ENCODE measurements around the gene LATS2. TPM values are rescaled to one million over a fixed set of nuclear protein-coding genes. Genes with fewer than 3 reads are reported as not detected.
A peak's percentile ranks its signal among the peaks of the same experiment; 100 is the strongest.

The LATS2 gene
- total and polyA plus RNA-seq, 3 experiments from 2014 or later, result 0.66 to 1.9 (median 1.4) TPM

DNA sequence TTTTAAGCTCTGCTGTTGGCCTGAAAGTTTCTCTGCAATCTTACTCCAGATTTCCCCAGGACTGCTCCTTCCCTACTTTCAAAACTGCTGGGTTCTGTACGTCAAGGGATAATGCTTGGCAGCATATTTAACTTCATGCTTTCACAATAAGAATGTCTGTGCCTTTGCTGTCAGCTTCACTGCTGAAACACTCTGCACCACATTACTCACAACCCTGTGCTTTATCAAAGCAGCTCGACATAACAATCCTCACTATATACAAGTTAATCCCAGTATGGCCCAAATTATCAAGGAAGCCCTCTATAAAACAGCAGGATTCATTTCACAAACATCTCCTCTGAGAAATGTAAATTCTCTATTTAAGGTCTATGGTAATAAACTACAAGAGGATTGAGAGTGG lies 17.5 kb downstream of the LATS2 start:
- no peaks in the 10 kb centered on the region for H3K9me3 ChIP-seq (ENCODE audit: low read length)
- POLR2A ChIA-PET, result no interaction called here
- CTCF ChIA-PET, result no interaction called here
- Mint-ChIP-seq H3K9me3 (no peaks in the 10 kb centered on the region), H3K27ac (no peak overlapping the region), H3K36me3 (peaks cover 0 to 2% (median 0%) of the 10 kb centered on the region in 3 donors), H3K4me1 (peaks cover 7 to 11% (median 8%) of the 10 kb centered on the region in 3 donors), H3K27me3 (peaks cover 0 to 10% of the 10 kb centered on the region in 2 donors), H3K4me3 (no peak overlapping the region)
- no peaks in the 10 kb centered on the region for H3K27me3 ChIP-seq (ENCODE audit: insufficient read depth, low read length, poor library complexity, severe bottlenecking)
- DNase-seq, result no peak
- H3K4me3 ChIP-seq (ENCODE audit: low read length), result no peak overlapping the region
- H3K27ac ChIP-seq (ENCODE audit: low read depth, low read length), result no peak overlapping the region
- no peaks in the 10 kb centered on the region for H3K36me3 ChIP-seq (ENCODE audit: insufficient read depth, low read length)
- no peaks in the 10 kb centered on the region for H3K4me1 ChIP-seq (ENCODE audit: insufficient read depth, low read length)

DNA sequence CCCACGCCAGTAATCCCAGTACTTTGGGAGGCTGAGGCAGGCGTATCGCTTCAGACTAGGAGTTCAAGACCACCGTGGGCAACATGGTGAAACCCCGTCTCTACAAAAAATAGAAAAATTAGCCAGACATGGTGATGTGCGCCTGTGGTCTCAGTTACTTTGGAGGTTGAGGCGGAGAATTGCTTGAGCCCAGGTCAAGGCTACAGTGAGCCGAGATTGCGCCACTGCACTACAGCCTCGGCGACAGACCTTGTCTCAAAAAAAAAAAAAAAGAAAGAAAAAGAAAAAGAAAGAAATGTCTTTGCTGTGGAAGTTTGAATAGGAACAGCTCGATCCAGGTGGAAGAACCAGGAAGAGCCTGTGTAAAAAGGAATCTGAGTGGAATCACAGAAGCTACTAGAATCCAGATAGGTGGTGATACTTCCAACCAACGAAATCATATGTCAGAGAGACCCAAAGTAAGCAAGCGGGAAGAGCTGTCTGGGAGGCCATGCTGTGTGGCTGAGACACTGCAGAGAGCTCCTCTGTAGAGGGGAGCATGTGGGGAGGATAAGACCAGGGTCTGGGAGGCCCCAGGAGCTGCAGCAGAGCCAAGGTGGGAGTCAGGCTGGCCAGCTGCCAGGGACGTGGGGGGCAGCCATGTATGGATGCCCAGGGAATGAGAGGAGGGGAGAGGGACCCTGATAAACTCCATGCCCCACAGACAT lies 21.1 kb downstream of the LATS2 start:
- H3K27ac ChIP-seq (ENCODE audit: low read depth, low read length), result no peak overlapping the region
- no peak for DNase-seq
- H3K36me3 ChIP-seq (ENCODE audit: insufficient read depth, low read length), result no peaks in the 10 kb centered on the region
- Mint-ChIP-seq H3K27ac (no peak overlapping the region), H3K9me3 (no peaks in the 10 kb centered on the region), H3K27me3 (peaks cover 0 to 8% of the 10 kb centered on the region in 2 donors), H3K4me1 (peaks cover 8 to 17% (median 15%) of the 10 kb centered on the region in 3 donors), H3K4me3 (no peak overlapping the region), H3K36me3 (no peaks in the 10 kb centered on the region)
- no peak overlapping the region for H3K4me3 ChIP-seq (ENCODE audit: low read length)
- H3K27me3 ChIP-seq (ENCODE audit: insufficient read depth, low read length, poor library complexity, severe bottlenecking), result no peaks in the 10 kb centered on the region
- no peaks in the 10 kb centered on the region for H3K4me1 ChIP-seq (ENCODE audit: insufficient read depth, low read length)
- POLR2A ChIA-PET, result no interaction called here
- H3K9me3 ChIP-seq (ENCODE audit: low read length), result no peaks in the 10 kb centered on the region
- CTCF ChIA-PET, result no interaction called here

GRCh38 chr13:21039097-21039800 lies 22.1 kb downstream of the LATS2 start:
- H3K27me3 ChIP-seq (ENCODE audit: insufficient read depth, low read length, poor library complexity, severe bottlenecking), result no peaks in the 10 kb centered on the region
- no peaks in the 10 kb centered on the region for H3K9me3 ChIP-seq (ENCODE audit: low read length)
- no peak overlapping the region for H3K27ac ChIP-seq (ENCODE audit: low read depth, low read length)
- POLR2A ChIA-PET, result no interaction called here
- no peaks in the 10 kb centered on the region for H3K4me1 ChIP-seq (ENCODE audit: insufficient read depth, low read length)
- H3K27ac Mint-ChIP-seq, result peak overlapping the region in 3 of 8 donors; percentile 49 to 65 (median 54)
- no peak overlapping the region for H3K4me3 ChIP-seq (ENCODE audit: low read length)
- CTCF ChIA-PET, result no interaction called here
- H3K36me3 Mint-ChIP-seq, result no peaks in the 10 kb centered on the region
- no peaks in the 10 kb centered on the region for H3K36me3 ChIP-seq (ENCODE audit: insufficient read depth, low read length)
- DNase-seq, result no peak
- no peaks in the 10 kb centered on the region for H3K9me3 Mint-ChIP-seq
- H3K4me1 Mint-ChIP-seq, result peaks cover 8 to 18% (median 16%) of the 10 kb centered on the region in 3 donors
- H3K27me3 Mint-ChIP-seq, result peaks cover 0 to 5% of the 10 kb centered on the region in 2 donors
- no peak overlapping the region for H3K4me3 Mint-ChIP-seq

DNA sequence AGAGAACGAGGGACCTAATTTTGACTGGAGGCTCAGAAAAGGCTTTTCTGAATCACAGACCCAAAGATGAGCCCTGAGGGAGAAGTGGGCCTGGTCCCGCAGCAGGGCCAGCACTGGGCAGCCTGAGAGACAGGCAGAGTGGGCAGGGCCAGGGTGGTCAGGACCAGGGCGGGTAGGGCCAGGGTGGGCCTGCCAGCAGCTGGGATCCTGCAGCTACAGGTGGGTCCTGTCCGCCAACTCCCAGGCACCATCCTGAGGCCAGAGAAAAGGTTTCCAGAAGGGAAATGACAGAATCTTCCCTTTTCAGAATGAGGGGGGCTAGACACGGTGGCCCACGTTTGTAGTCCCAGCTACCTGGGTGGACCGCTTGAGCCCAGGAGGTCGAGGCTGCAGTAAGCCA lies 23.7 kb downstream of the LATS2 start:
- Histone ChIP-seq H3K4me3 (ENCODE audit: low read length) (no peak overlapping the region), H3K27me3 (ENCODE audit: insufficient read depth, low read length, poor library complexity, severe bottlenecking) (no peaks in the 10 kb centered on the region), H3K4me1 (ENCODE audit: insufficient read depth, low read length) (no peaks in the 10 kb centered on the region), H3K9me3 (ENCODE audit: low read length) (no peaks in the 10 kb centered on the region), H3K27ac (ENCODE audit: low read depth, low read length) (no peak overlapping the region), H3K36me3 (ENCODE audit: insufficient read depth, low read length) (no peaks in the 10 kb centered on the region)
- DNase-seq, result no peak
- CTCF ChIA-PET, result no interaction called here
- Mint-ChIP-seq H3K36me3 (no peaks in the 10 kb centered on the region), H3K9me3 (no peaks in the 10 kb centered on the region), H3K4me1 (peaks cover 8 to 21% (median 16%) of the 10 kb centered on the region in 3 donors), H3K4me3 (no peak overlapping the region), H3K27me3 (peaks cover 3 to 5% of the 10 kb centered on the region in 2 donors), H3K27ac (no peak overlapping the region)
- POLR2A ChIA-PET, result no interaction called here

- Histone ChIP-seq H3K36me3 (ENCODE audit: insufficient read depth, low read length) (no peaks in the 10 kb centered on the region), H3K9me3 (ENCODE audit: low read length) (no peaks in the 10 kb centered on the region), H3K4me1 (ENCODE audit: insufficient read depth, low read length) (no peaks in the 10 kb centered on the region), H3K27me3 (ENCODE audit: insufficient read depth, low read length, poor library complexity, severe bottlenecking) (no peaks in the 10 kb centered on the region), H3K4me3 (ENCODE audit: low read length) (no peak overlapping the region), H3K27ac (ENCODE audit: low read depth, low read length) (no peak overlapping the region)
- POLR2A ChIA-PET, result no interaction called here
- DNase-seq, result no peak
- CTCF ChIA-PET, result no interaction called here
- peaks cover 0 to 3% (median 0%) of the 10 kb centered on the region in 5 donors for H3K9me3 Mint-ChIP-seq
- H3K27me3 Mint-ChIP-seq, result peaks cover 4 to 15% of the 10 kb centered on the region in 2 donors
- peaks cover 0 to 4% (median 0%) of the 10 kb centered on the region in 3 donors for H3K36me3 Mint-ChIP-seq
- H3K4me1 Mint-ChIP-seq, result peaks cover 8 to 21% (median 16%) of the 10 kb centered on the region in 3 donors
- H3K27ac Mint-ChIP-seq, result peak overlapping the region in 2 of 8 donors; percentile 14 to 18
- H3K4me3 Mint-ChIP-seq, result no peak overlapping the region
These were observed 25.9 kb downstream of the LATS2 start for GRCh38 chr13:21035498-21035897.

DNA sequence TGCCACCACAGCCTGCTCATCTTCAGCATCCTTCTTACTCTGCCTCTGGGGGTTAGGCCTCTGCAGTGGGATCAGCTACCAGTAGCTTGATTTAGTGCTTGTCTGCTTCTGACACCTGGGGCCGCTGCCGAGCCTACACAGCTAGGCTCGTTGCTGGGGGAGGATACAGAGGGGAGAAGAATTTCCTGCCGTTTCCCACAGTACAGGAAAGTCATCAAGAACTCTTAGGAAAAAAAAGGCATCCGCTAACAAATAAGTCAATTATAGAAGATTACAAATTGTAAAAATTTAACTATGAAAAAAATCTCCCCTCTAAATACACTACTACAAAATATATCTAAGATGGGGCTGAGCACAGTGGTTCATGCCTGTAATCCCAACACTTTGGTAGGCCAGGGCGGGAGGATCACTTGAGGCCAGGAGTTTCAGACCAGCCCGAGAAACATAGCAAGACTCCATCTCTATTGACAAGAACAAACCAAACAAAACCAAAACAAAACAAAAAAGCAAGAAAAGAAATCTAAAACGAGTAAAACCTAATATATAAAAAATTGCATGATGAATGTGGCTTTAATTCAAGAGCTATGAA lies 26.7 kb downstream of the LATS2 start:
- peaks cover 8 to 19% (median 16%) of the 10 kb centered on the region in 3 donors for H3K4me1 Mint-ChIP-seq
- CTCF ChIA-PET, result interaction anchor here (1.3 kb wide), 1 partner anchor 10 kb away, joined by 3 read pairs; no protein-coding TSS in a partner anchor

GRCh38 chr13:21033856-21034602 lies 27.4 kb downstream of the LATS2 start:
- H3K4me1 Mint-ChIP-seq, result peaks cover 3 to 13% (median 10%) of the 10 kb centered on the region in 3 donors
- no peaks in the 10 kb centered on the region for H3K9me3 ChIP-seq (ENCODE audit: low read length)
- no peak for DNase-seq
- peaks cover 0 to 5% (median 0%) of the 10 kb centered on the region in 3 donors for H3K36me3 Mint-ChIP-seq
- ChIA-PET CTCF (interaction anchor here (1.3 kb wide), 1 partner anchor 9 kb away, joined by 3 read pairs; no protein-coding TSS in a partner anchor), POLR2A (no interaction called here)
- H3K27ac ChIP-seq (ENCODE audit: low read depth, low read length), result no peak overlapping the region
- H3K36me3 ChIP-seq (ENCODE audit: insufficient read depth, low read length), result no peaks in the 10 kb centered on the region
- H3K27me3 Mint-ChIP-seq, result peaks cover 4 to 15% of the 10 kb centered on the region in 2 donors
- no peaks in the 10 kb centered on the region for H3K27me3 ChIP-seq (ENCODE audit: insufficient read depth, low read length, poor library complexity, severe bottlenecking)
- H3K4me3 Mint-ChIP-seq, result no peak overlapping the region
- no peaks in the 10 kb centered on the region for H3K4me1 ChIP-seq (ENCODE audit: insufficient read depth, low read length)
- H3K4me3 ChIP-seq (ENCODE audit: low read length), result no peak overlapping the region
- H3K9me3 Mint-ChIP-seq, result peaks cover 0 to 3% (median 0%) of the 10 kb centered on the region in 5 donors
- H3K27ac Mint-ChIP-seq, result peak overlapping the region in 1 of 8 donors; percentile 36

More for the DNA sequence above, 26.7 kb downstream of the LATS2 start:
- Histone ChIP-seq H3K4me1 (ENCODE audit: insufficient read depth, low read length) (no peaks in the 10 kb centered on the region), H3K4me3 (ENCODE audit: low read length) (no peak overlapping the region), H3K36me3 (ENCODE audit: insufficient read depth, low read length) (no peaks in the 10 kb centered on the region), H3K27me3 (ENCODE audit: insufficient read depth, low read length, poor library complexity, severe bottlenecking) (no peaks in the 10 kb centered on the region), H3K9me3 (ENCODE audit: low read length) (no peaks in the 10 kb centered on the region), H3K27ac (ENCODE audit: low read depth, low read length) (no peak overlapping the region)
- Mint-ChIP-seq H3K36me3 (peaks cover 0 to 4% (median 0%) of the 10 kb centered on the region in 3 donors), H3K9me3 (peaks cover 0 to 3% (median 0%) of the 10 kb centered on the region in 5 donors), H3K4me3 (no peak overlapping the region), H3K27me3 (peaks cover 4 to 15% of the 10 kb centered on the region in 2 donors), H3K27ac (no peak overlapping the region)
- DNase-seq, result no peak
- POLR2A ChIA-PET, result no interaction called here
